ENCODE data around the gene SPRR2B. TPM values are rescaled to one million over a fixed set of nuclear protein-coding genes. Genes with fewer than 3 reads are reported as not detected.

The SPRR2B gene
- total RNA-seq, 6 experiments from 2014 or later: not detected

DNA sequence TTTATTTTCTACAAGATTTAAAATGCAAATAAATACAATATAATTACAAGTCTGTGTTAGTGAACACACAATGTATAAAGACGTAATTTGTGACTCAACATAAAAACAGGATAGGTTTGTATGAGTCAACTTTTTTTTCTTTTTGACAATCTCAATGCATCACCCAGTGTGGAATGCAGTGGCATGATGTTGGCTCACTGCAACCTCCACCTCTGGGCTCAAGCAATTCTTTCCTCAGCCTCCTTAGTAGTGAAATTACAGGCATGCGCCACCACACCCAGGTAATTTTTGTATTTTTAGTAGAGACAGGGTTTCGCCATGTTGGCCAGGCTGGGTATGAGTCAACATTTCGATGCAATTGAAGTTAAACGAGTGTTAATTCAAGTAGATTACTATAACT is 28.8 kb upstream of the SPRR2B start:
- no peak for ATAC-seq
- no peak overlapping the region for H3K27ac ChIP-seq
- H3K9me3 ChIP-seq: no peaks in the 10 kb centered on the region
- 71% methylated on average over 5 of the region's 5 CpGs for WGBS (ENCODE audit: insufficient coverage, low coverage, low lambda C conversion rate, missing lambda C conversion rate)
- no peak for DNase-seq
- H3K4me1 ChIP-seq: no peaks in the 10 kb centered on the region
- H3K36me3 ChIP-seq: no peaks in the 10 kb centered on the region
- no peaks in the 10 kb centered on the region for H3K27me3 ChIP-seq
- intact Hi-C loops (cut with DNase I): no loop called here
- no peak for TF ChIP-seq POLR2A (IDR thresholded peaks at IDR 0.05)
- TF ChIP-seq, protein P1, sequence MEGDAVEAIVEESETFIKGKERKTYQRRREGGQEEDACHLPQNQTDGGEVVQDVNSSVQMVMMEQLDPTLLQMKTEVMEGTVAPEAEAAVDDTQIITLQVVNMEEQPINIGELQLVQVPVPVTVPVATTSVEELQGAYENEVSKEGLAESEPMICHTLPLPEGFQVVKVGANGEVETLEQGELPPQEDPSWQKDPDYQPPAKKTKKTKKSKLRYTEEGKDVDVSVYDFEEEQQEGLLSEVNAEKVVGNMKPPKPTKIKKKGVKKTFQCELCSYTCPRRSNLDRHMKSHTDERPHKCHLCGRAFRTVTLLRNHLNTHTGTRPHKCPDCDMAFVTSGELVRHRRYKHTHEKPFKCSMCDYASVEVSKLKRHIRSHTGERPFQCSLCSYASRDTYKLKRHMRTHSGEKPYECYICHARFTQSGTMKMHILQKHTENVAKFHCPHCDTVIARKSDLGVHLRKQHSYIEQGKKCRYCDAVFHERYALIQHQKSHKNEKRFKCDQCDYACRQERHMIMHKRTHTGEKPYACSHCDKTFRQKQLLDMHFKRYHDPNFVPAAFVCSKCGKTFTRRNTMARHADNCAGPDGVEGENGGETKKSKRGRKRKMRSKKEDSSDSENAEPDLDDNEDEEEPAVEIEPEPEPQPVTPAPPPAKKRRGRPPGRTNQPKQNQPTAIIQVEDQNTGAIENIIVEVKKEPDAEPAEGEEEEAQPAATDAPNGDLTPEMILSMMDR (IDR thresholded peaks at IDR 0.05): no peak
- H3K4me3 ChIP-seq: no peak overlapping the region

DNA sequence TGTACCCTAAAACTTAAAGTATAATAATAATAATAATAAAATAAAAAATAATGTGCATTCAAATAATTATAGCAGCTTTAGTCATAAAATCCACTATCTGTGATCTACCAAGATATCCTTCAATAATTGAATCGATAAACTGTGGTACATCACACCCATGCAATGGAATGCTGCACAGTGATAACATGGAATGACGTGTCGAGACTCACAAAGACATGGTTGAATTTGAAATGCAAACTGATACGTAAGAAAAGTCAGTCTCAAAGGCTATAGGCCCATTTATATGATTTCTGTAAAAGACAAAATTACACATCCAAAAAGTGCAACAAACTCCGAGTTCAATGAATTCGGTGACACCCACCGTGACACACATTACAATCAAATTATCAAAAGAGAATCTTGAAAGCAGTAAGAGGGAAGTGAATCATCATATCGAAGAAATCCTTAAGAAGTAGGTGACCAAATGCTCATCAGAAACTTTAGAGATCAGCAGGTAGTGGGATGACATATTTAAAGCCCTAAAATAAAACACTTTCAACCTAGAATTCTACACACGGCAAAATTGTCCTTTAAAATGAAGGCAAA is 28.1 kb upstream of the SPRR2B start:
- Histone ChIP-seq H3K4me1 (no peaks in the 10 kb centered on the region), H3K27me3 (no peaks in the 10 kb centered on the region), H3K4me3 (no peak overlapping the region), H3K9me3 (no peaks in the 10 kb centered on the region), H3K36me3 (no peaks in the 10 kb centered on the region), H3K27ac (no peak overlapping the region)
- ATAC-seq (no peak), DNase-seq (no peak)
- TF ChIP-seq POLR2A (IDR thresholded peaks at IDR 0.05): no peak
- TF ChIP-seq, protein P1 (IDR thresholded peaks at IDR 0.05): no peak
- WGBS (ENCODE audit: insufficient coverage, low coverage, low lambda C conversion rate, missing lambda C conversion rate): 65% methylated on average over 9 of the region's 9 CpGs
- intact Hi-C loops (cut with DNase I): no loop called here

DNA sequence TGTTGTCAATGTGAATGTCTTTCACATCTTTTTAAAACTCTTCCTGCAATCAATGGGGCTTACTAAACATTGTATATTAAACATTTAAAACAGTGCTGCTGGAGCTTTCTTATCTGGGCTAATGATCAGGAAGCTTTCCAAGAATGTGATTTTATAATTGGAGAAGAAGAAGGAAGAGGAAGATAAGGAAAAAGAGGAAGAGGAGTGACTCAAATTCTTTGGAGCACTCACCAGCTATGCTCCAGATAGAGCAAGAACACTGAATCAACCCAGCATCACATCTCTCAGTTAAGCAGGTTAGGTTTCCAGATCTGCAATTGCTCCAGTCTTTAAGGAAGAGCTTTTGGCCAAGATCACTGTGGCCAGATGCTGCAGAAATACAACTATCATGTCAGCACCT is 24.4 kb upstream of the SPRR2B start:
- intact Hi-C loops (cut with DNase I): no loop called here

DNA sequence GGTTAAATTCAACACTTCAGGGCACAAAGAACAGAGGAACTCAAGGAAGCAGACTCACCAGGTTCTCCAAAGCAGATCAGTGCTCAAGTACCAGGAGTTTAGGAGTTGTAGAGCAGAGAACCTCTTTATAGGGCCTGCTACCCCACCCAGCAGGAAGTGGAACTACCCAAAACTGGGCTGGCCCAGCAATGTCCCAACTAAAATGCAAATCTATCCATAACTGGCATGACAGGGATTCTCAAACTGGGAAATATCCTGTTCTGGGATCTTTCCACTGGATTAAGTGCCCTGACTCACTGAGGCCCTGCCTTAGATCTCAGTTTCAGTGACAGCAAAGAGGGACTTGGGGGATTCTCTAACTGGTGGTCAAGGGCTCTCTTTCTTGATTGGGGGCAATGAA is 23.0 kb upstream of the SPRR2B start, which contains the start of gene SPRR2E:
TSS of gene SPRR2E (minus strand) at position 101 of the 400 bp plus-strand sequence. CDS start 775 bp downstream, outside the sequence.
- TF ChIP-seq POLR2A (IDR thresholded peaks at IDR 0.05): no peak
- TF ChIP-seq, protein P1 (IDR thresholded peaks at IDR 0.05): no peak
- no peaks in the 10 kb centered on the region for H3K27me3 ChIP-seq
- H3K9me3 ChIP-seq: no peaks in the 10 kb centered on the region
- DNase-seq (no peak), ATAC-seq (no peak)
- intact Hi-C loops (cut with DNase I): no loop called here
- no peak within 1 kb of the TSS for H3K27ac ChIP-seq
- no peaks in the 10 kb centered on the region for H3K36me3 ChIP-seq
- no peaks in the 10 kb centered on the region for H3K4me1 ChIP-seq
- H3K4me3 ChIP-seq: no peak within 1 kb of the TSS

More for the DNA sequence above, 24.4 kb upstream of the SPRR2B start:
- TF ChIP-seq POLR2A (IDR thresholded peaks at IDR 0.05): no peak
- TF ChIP-seq, protein P1 (IDR thresholded peaks at IDR 0.05): no peak
- Histone ChIP-seq H3K4me1 (no peaks in the 10 kb centered on the region), H3K4me3 (no peak overlapping the region), H3K27ac (no peak overlapping the region), H3K9me3 (no peaks in the 10 kb centered on the region), H3K27me3 (no peaks in the 10 kb centered on the region), H3K36me3 (no peaks in the 10 kb centered on the region)
- ATAC-seq: no peak
- no peak for DNase-seq

DNA sequence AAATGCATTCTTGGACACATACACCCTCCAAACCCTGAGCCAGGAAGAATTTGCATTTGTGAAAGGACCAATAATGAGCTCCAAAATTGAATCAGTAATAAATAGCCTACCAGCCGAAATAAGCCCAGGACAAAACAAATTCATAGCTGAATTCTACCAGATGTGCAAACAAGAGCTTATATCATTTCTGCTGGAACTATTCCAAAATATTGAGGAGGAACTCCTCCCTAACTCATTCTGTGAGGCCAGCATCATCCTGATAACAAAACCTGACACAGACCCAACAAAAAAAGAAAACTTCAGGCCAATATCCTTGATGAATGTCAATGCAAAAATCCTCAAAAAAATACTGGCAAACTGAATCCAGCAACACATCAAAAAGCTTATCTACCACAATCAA is 16.2 kb upstream of the SPRR2B start:
- no peaks in the 10 kb centered on the region for H3K9me3 ChIP-seq
- no peak for DNase-seq
- 70% methylated on average over 1 of the region's 1 CpG for WGBS (ENCODE audit: insufficient coverage, low coverage, low lambda C conversion rate, missing lambda C conversion rate)
- no peaks in the 10 kb centered on the region for H3K4me1 ChIP-seq
- TF ChIP-seq POLR2A (IDR thresholded peaks at IDR 0.05): no peak
- TF ChIP-seq, protein P1 (IDR thresholded peaks at IDR 0.05): no peak
- H3K36me3 ChIP-seq: no peaks in the 10 kb centered on the region
- intact Hi-C loops (cut with DNase I): no loop called here
- H3K27ac ChIP-seq: no peak overlapping the region
- H3K4me3 ChIP-seq: no peak overlapping the region
- ATAC-seq: no peak
- no peaks in the 10 kb centered on the region for H3K27me3 ChIP-seq

Data from right lobe of liver (tissue), 6 donors.